H1 (cell line): ENCODE results near the gene GNAT1. TPM values are rescaled to one million over a fixed set of nuclear protein-coding genes. Genes with fewer than 3 reads are reported as not detected.

Experiments used
- CTCF ChIA-PET: fragments of 300-600 bp; sonication (Branson Sonifier 250); formaldehyde crosslinking; loops from one replicate; lab custom pipeline; 2021; ENCODE audit not compliant: partially characterized antibody; lab: Charles Lee
- POLR2A ChIA-PET: fragments of 300-600 bp; sonication (Branson Sonifier 250); formaldehyde crosslinking; loops from one replicate; lab custom pipeline; 2021; ENCODE audit warnings: inconsistent platforms; ENCODE audit not compliant: partially characterized antibody; lab: Charles Lee
- DNase-seq, 2 experiments: peaks; one replicate each; pipeline versions ENCODE4 v3.0.0 to v3.0.0-alpha.2; 2010 to 2022; ENCODE audit warnings: low spot score in 2 of 2, low read depth in 1 of 2, mixed read lengths in 1 of 2
- FAIRE-seq: peaks from 2 replicates; lab custom pipeline; 2011; peaks lifted over from hg19 to GRCh38; lab: Jason Lieb, UNC
- H2AFZ ChIP-seq: 2 replicates; pipeline ENCODE4 v1.8.1; 2012; ENCODE audit warnings: low read length, inconsistent platforms
- H2AK5ac ChIP-seq: 2 replicates; pipeline ENCODE4 v1.6.1; 2013; ENCODE audit warnings: low read depth, low read length
- H2BK120ac ChIP-seq: replicated peaks from 2 replicates; pipeline ENCODE3; 2013; ENCODE audit warnings: low read depth, low read length, inconsistent platforms
- H2BK12ac ChIP-seq: 2 replicates; pipeline ENCODE4 v1.6.1; 2013; ENCODE audit warnings: low read depth, low read length
- H2BK15ac ChIP-seq: 2 replicates; pipeline ENCODE4 v1.6.1; 2013; ENCODE audit warnings: low read length
- H2BK20ac ChIP-seq: 2 replicates; pipeline ENCODE4 v1.6.1; 2013; ENCODE audit warnings: low read length
- H2BK5ac ChIP-seq: 2 replicates; pipeline ENCODE4 v1.6.1; 2013; ENCODE audit warnings: low read depth, low read length
- H3K14ac ChIP-seq: 2 replicates; pipeline ENCODE4 v1.6.1; 2013; ENCODE audit warnings: inconsistent platforms; ENCODE audit not compliant: insufficient read length
- H3K18ac ChIP-seq: 2 replicates; pipeline ENCODE4 v1.6.1; 2013; ENCODE audit warnings: low read length; ENCODE audit errors: extremely low read depth
- H3K23ac ChIP-seq: 2 replicates; pipeline ENCODE4 v1.6.1; 2013; ENCODE audit warnings: inconsistent platforms; ENCODE audit not compliant: insufficient read length
- H3K23me2 ChIP-seq: 2 replicates; pipeline ENCODE4 v1.6.1; 2013; ENCODE audit warnings: low read depth, low read length
- H3K27ac ChIP-seq: 2 replicates; pipeline ENCODE4 v1.6.1; 2011; ENCODE audit warnings: low read depth, low read length, inconsistent platforms
- H3K27me3 ChIP-seq, 4 experiments: replicated peaks in 1 of 4; 1 replicate in 1 of 4; 2 replicates in 3 of 4; pipeline versions ENCODE4 v1.6.1 to v1.8.1; 2011 to 2013; ENCODE audit warnings: low read length in 3 of 4, mild to moderate bottlenecking in 3 of 4, inconsistent platforms in 2 of 4, mixed read lengths in 2 of 4, moderate library complexity in 1 of 4; ENCODE audit not compliant: control insufficient read depth in 3 of 4, insufficient read depth in 3 of 4; ENCODE audit errors: extremely low read depth in 1 of 4
- H3K36me3 ChIP-seq, 4 experiments: 2 replicates each; pipeline versions ENCODE4 v1.6.1 to v1.8.1; 2011 to 2013; ENCODE audit warnings: mild to moderate bottlenecking in 4 of 4, low read length in 3 of 4, moderate library complexity in 2 of 4, control low read depth in 1 of 4, inconsistent platforms in 1 of 4; ENCODE audit not compliant: insufficient read depth in 4 of 4, control insufficient read depth in 2 of 4
- H3K4ac ChIP-seq: replicated peaks from 2 replicates; pipeline ENCODE3; 2013; ENCODE audit warnings: low read length, low read depth, mixed read lengths, inconsistent platforms; ENCODE audit not compliant: insufficient read length
- H3K4me1 ChIP-seq, 4 experiments: replicated peaks in 1 of 4; 1 replicate in 1 of 4; 2 replicates in 3 of 4; pipeline versions ENCODE4 v1.6.1 to v1.8.1; 2011 to 2013; ENCODE audit warnings: low read length in 3 of 4, inconsistent platforms in 2 of 4, mixed read lengths in 1 of 4; ENCODE audit not compliant: insufficient read depth in 4 of 4, control insufficient read depth in 3 of 4
- H3K4me2 ChIP-seq, 2 experiments: 2 replicates each; pipeline versions ENCODE4 v1.6.1 to v1.8.1; 2011 to 2013; ENCODE audit warnings: low read depth in 2 of 2, low read length in 2 of 2, control low read depth in 1 of 2, inconsistent platforms in 1 of 2, mild to moderate bottlenecking in 1 of 2; ENCODE audit not compliant: insufficient read depth in 1 of 2
- H3K4me3 ChIP-seq, 4 experiments: fragments of 200-600, 300-600 bp in 1 of 4; sonication (generic), shearing (Covaris generic), sonication (Bioruptor Twin) in 1 of 4; 2 replicates each; pipeline versions ENCODE4 v1.5.1 to v1.8.1; 2011 to 2016; ENCODE audit warnings: low read length in 4 of 4, low read depth in 3 of 4, control low read depth in 2 of 4, inconsistent platforms in 2 of 4, mild to moderate bottlenecking in 2 of 4, mixed read lengths in 1 of 4, moderate library complexity in 1 of 4; ENCODE audit not compliant: insufficient read depth in 2 of 4; ENCODE audit errors: extremely low read depth in 1 of 4
- H3K56ac ChIP-seq: replicated peaks from 2 replicates; pipeline ENCODE3; 2013; ENCODE audit warnings: low read depth, mild to moderate bottlenecking, mixed read lengths, low read length, inconsistent platforms; ENCODE audit not compliant: insufficient read length
- H3K79me1 ChIP-seq: 2 replicates; pipeline ENCODE4 v1.6.1; 2013; ENCODE audit warnings: low read depth, low read length, control low read depth
- H3K79me2 ChIP-seq, 2 experiments: 2 replicates each; pipeline versions ENCODE4 v1.6.1 to v1.8.1; 2012 to 2013; ENCODE audit warnings: low read length in 2 of 2, mild to moderate bottlenecking in 2 of 2, inconsistent platforms in 1 of 2; ENCODE audit not compliant: insufficient read depth in 2 of 2, control insufficient read depth in 1 of 2
- H3K9ac ChIP-seq, 4 experiments: replicated peaks in 1 of 4; 1 replicate in 1 of 4; 2 replicates in 3 of 4; pipeline versions ENCODE4 v1.6.1 to v1.8.1; 2011 to 2013; ENCODE audit warnings: low read depth in 3 of 4, low read length in 3 of 4, control low read depth in 2 of 4, mild to moderate bottlenecking in 2 of 4, moderate library complexity in 2 of 4, inconsistent platforms in 1 of 4; ENCODE audit errors: extremely low read depth in 1 of 4
- H3K9me3 ChIP-seq, 2 experiments: 2 replicates each; pipeline versions ENCODE4 v1.6.1 to v1.8.1; 2012 to 2013; ENCODE audit warnings: mild to moderate bottlenecking in 2 of 2, moderate library complexity in 2 of 2, control low read depth in 1 of 2, inconsistent platforms in 1 of 2, low read depth in 1 of 2, low read length in 1 of 2, mixed read lengths in 1 of 2; ENCODE audit not compliant: insufficient read depth in 2 of 2
- H4K20me1 ChIP-seq, 2 experiments: replicated peaks in 1 of 2; 2 replicates each; pipeline versions ENCODE3 to v1.8.1; 2011 to 2013; ENCODE audit warnings: inconsistent platforms in 2 of 2, low read length in 2 of 2, mild to moderate bottlenecking in 1 of 2; ENCODE audit not compliant: insufficient read depth in 2 of 2, control insufficient read depth in 1 of 2
- H4K5ac ChIP-seq: 2 replicates; pipeline ENCODE4 v1.6.1; 2013; ENCODE audit warnings: low read length, low read depth, mixed read lengths, inconsistent platforms; ENCODE audit not compliant: insufficient read length
- H4K8ac ChIP-seq: 2 replicates; pipeline ENCODE4 v1.8.0; 2013; ENCODE audit warnings: mild to moderate bottlenecking, moderate library complexity, low read length, inconsistent platforms; ENCODE audit not compliant: insufficient read depth; ENCODE audit errors: extremely low read depth
- H4K91ac ChIP-seq: replicated peaks from 2 replicates; pipeline ENCODE3; 2013; ENCODE audit warnings: low read length, mixed read lengths, inconsistent platforms; ENCODE audit not compliant: insufficient read length
- EGR1 ChIP-seq: IDR thresholded peaks from 2 replicates; pipeline ENCODE4 v1.6.1; 2011; ENCODE audit warnings: low read depth, low read length, borderline replicate concordance
- NANOG ChIP-seq: IDR thresholded peaks from 2 replicates; pipeline ENCODE4 v1.6.1; 2011; ENCODE audit warnings: low read length, low read depth, mild to moderate bottlenecking, inconsistent platforms; ENCODE audit not compliant: insufficient read depth, poor library complexity, severe bottlenecking
- NRF1 ChIP-seq: IDR thresholded peaks from 2 replicates; pipeline ENCODE4 v1.6.1; 2011; ENCODE audit warnings: mild to moderate bottlenecking, low read depth, low read length, improper control_type of control experiment
- SP1 ChIP-seq: IDR thresholded peaks from 2 replicates; pipeline ENCODE4 v1.6.1; 2011; ENCODE audit warnings: low read depth, low read length
- WGBS, 2 experiments: shearing (Covaris generic) in 1 of 2; methylation state at CpG; one replicate each; pipeline versions ENCODE4 v1.1.6 to v1.1.7; 2013 to 2015; ENCODE audit warnings: low lambda C conversion rate in 2 of 2, mixed read lengths in 2 of 2, inconsistent platforms in 1 of 2, low coverage in 1 of 2, missing lambda C conversion rate in 1 of 2; ENCODE audit not compliant: insufficient replicate concordance in 2 of 2, insufficient coverage in 1 of 2, insufficient read length in 1 of 2; ENCODE audit errors: extremely low coverage in 1 of 2, missing lambda C conversion rate in 1 of 2; 5-methylcytosine and 5-hydroxymethylcytosine counted together
- polyA plus RNA-seq, 7 experiments: library from polyadenylated mRNA; depleted of rRNA in 3 of 7; stranded (reverse) in 5 of 7; unstranded in 2 of 7; fragments of >200 nt in 5 of 7; fragments of 200-250 nt in 2 of 7; gene quantifications; 1 replicate in 5 of 7; 2 replicates in 1 of 7; 4 replicates in 1 of 7; pipeline versions ENCODE4 v1.2.1 to v1.2.3, GENCODE V29; 2011 to 2013; ENCODE audit warnings: missing spikeins in 2 of 7, mixed read lengths in 2 of 7
- total RNA-seq: library from RNA; stranded (reverse); fragmentation: NEBNext Ultra II Directional; extraction: Animal tissue kit (Norgen Biotek cat#: 25700); gene quantifications from 2 replicates; pipeline ENCODE4 v1.2.1, GENCODE V29; 2021

Gene GNAT1
- total and polyA plus RNA-seq, 2 of the 8 experiments (the other 6 are each of a cell fraction or from before 2014, with no cell fraction given) = 0.08 TPM; not detected in 1

GRCh38 chr3:50189989-50190388, 1.4 kb upstream of the GNAT1 start:
- Histone ChIP-seq H3K4me1 (peaks cover 0 to 6% (median under 1%) of the 10 kb centered on the region in 4 experiments; a peak in 4 of 7 replicates), H2BK15ac (0 out of 2 replicates have a peak overlapping the region, but pooled peaks have one; percentile 83), H3K79me2 (no peaks in the 10 kb centered on the region), H2AFZ (no peak overlapping the region), H3K27me3 (peaks cover 0 to 12% (median 4%) of the 10 kb centered on the region in 4 experiments; a peak in 2 of 7 replicates), H3K4ac (peak overlapping the region; percentile 88), H3K36me3 (peaks cover 3 to 21% (median 9%) of the 10 kb centered on the region in 4 experiments; a peak in 7 of 8 replicates), H4K8ac (no peak overlapping the region), H4K91ac (no peak overlapping the region), H3K9ac (no peak overlapping the region), H3K4me3 (no peak overlapping the region), H4K5ac (no peak overlapping the region), H3K23ac (no peak overlapping the region), H3K79me1 (no peaks in the 10 kb centered on the region), H3K56ac (no peak overlapping the region), H2AK5ac (no peak overlapping the region), H2BK20ac (no peak overlapping the region), H2BK5ac (no peak overlapping the region), H2BK12ac (no peak overlapping the region), H3K18ac (no peak overlapping the region), H3K14ac (no peak overlapping the region), H3K9me3 (no peaks in the 10 kb centered on the region), H4K20me1 (peaks cover 0 to 5% of the 10 kb centered on the region in 2 experiments), H3K4me2 (no peak overlapping the region), H3K23me2 (peaks cover 2% of the 10 kb centered on the region; the same call in 1 of the 2 replicates), H2BK120ac (peak overlapping the region; percentile 84), H3K27ac (no peak overlapping the region)
- POLR2A ChIA-PET = interaction anchor here (1.0 to 11.9 kb wide), 5 partner anchors 8 to 74 kb away, joined by 3 to 128 read pairs (median 5); no protein-coding TSS in a partner anchor
- TF ChIP-seq EGR1 (no peak), NRF1 (no peak), NANOG (no peak), SP1 (no peak)
- CTCF ChIA-PET = interaction anchor here (0.6 to 19.7 kb wide), 16 partner anchors 15 to 95 kb away, joined by 3 to 1138 read pairs (median 23); partner anchors contain the start of genes GNAI2 and SLC38A3
- FAIRE-seq (peak; percentile 13), DNase-seq (no peak)
- 92% methylated on average over 7 of the region's 7 CpGs; no CpG with 5 or more reads in 1 of the 2 experiments for WGBS, 2 experiments
